GM18502 (cell line): ENCODE results near the gene SYT8.

ENCODE experiments used
- ATAC-seq: cut with Tn5 transposase; IDR thresholded peaks from one replicate; pipeline ENCODE4 v1.9.1; 2021; ENCODE audit warnings: mild to moderate bottlenecking; ENCODE audit not compliant: unreplicated experiment, poor library complexity

Gene SYT8

GRCh38 chr11:1854949-1855885, 20.4 kb downstream of the SYT8 start:
- ATAC-seq, result peak; percentile 42

GRCh38 chr11:1855886-1856265, 21.1 kb downstream of the SYT8 start:
- ATAC-seq, result no peak

GRCh38 chr11:1856306-1857005, 21.7 kb downstream of the SYT8 start:
- no peak for ATAC-seq

- ATAC-seq, result no peak
Observed at GRCh38 chr11:1857064-1857463, 22.3 kb downstream of the SYT8 start.

GRCh38 chr11:1858154-1858553, 23.4 kb downstream of the SYT8 start:
- ATAC-seq, result no peak

GRCh38 chr11:1858576-1858975, 23.8 kb downstream of the SYT8 start:
- no peak for ATAC-seq

GRCh38 chr11:1859004-1859403, 24.2 kb downstream of the SYT8 start:
- ATAC-seq, result no peak

GRCh38 chr11:1860108-1860507, 25.3 kb downstream of the SYT8 start:
- ATAC-seq, result no peak

- no peak for ATAC-seq
Observed at GRCh38 chr11:1861435-1862411, 26.9 kb downstream of the SYT8 start.

GRCh38 chr11:1862588-1863351, 28.0 kb downstream of the SYT8 start:
- no peak for ATAC-seq

- no peak for ATAC-seq
Observed at GRCh38 chr11:1863352-1864216, 28.8 kb downstream of the SYT8 start.

- no peak for ATAC-seq
Observed at GRCh38 chr11:1864231-1864630, 29.4 kb downstream of the SYT8 start.

- ATAC-seq, result no peak
Observed at GRCh38 chr11:1864831-1865665, 30.3 kb downstream of the SYT8 start.

- ATAC-seq, result no peak
Observed at GRCh38 chr11:1866226-1866625, 31.4 kb downstream of the SYT8 start.

- ATAC-seq, result no peak
Observed at GRCh38 chr11:1866776-1867175, 32.0 kb downstream of the SYT8 start.

- ATAC-seq, result no peak
Observed at GRCh38 chr11:1867381-1867780, 32.6 kb downstream of the SYT8 start.

- ATAC-seq, result no peak
Observed at GRCh38 chr11:1868056-1868635, 33.4 kb downstream of the SYT8 start.
